Measurements from ENCODE around the gene OR10C1.

DNA sequence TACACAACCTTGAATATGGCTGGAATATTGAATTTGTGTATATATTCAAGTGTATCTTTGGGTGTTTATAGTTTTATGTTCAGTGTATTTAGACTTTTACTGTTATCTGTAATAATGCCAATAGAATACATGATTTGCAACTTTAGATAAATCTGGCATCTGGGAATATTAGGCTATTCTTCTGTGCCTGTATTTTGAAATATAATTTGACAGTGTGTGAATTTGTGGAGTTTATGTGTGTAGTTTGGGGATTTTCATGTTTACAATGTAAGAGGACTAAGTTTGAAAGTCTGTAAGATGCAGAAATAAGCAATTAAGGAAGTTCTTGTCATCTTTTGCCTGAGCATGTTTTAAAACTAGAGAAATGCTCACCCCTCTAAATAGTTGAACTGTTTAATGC, at the start of gene OR10C1:
- no peak for TF ChIP-seq SUZ12 (IDR thresholded peaks at IDR 0.05)
- TF ChIP-seq ELF4 (IDR thresholded peaks at IDR 0.05): no peak
- TF ChIP-seq ARNT (IDR thresholded peaks at IDR 0.05): no peak

All from HEK293T (cell line).